ENCODE measurements around the gene RAP1GAP.

- TF ChIP-seq, protein P1, sequence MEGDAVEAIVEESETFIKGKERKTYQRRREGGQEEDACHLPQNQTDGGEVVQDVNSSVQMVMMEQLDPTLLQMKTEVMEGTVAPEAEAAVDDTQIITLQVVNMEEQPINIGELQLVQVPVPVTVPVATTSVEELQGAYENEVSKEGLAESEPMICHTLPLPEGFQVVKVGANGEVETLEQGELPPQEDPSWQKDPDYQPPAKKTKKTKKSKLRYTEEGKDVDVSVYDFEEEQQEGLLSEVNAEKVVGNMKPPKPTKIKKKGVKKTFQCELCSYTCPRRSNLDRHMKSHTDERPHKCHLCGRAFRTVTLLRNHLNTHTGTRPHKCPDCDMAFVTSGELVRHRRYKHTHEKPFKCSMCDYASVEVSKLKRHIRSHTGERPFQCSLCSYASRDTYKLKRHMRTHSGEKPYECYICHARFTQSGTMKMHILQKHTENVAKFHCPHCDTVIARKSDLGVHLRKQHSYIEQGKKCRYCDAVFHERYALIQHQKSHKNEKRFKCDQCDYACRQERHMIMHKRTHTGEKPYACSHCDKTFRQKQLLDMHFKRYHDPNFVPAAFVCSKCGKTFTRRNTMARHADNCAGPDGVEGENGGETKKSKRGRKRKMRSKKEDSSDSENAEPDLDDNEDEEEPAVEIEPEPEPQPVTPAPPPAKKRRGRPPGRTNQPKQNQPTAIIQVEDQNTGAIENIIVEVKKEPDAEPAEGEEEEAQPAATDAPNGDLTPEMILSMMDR (IDR thresholded peaks at IDR 0.05) = no peak
- no peak for TF ChIP-seq POLR2A (IDR thresholded peaks at IDR 0.05)
Measured at GRCh38 chr1:21560916-21561638, 108.1 kb downstream of the RAP1GAP start.
